Measurements from ENCODE around the gene ZNF346. TPM values are rescaled to one million over a fixed set of nuclear protein-coding genes. Genes with fewer than 3 reads are reported as not detected.
"Not testable (repeated sequence)": the region's sequence is repeated elsewhere in the genome, so short reads cannot be mapped to it uniquely, and the experiment has no call there.

The ZNF346 gene
- total RNA-seq, result 10 to 100 TPM; 13.9 to 29.0 (median 15.8) TPM

DNA sequence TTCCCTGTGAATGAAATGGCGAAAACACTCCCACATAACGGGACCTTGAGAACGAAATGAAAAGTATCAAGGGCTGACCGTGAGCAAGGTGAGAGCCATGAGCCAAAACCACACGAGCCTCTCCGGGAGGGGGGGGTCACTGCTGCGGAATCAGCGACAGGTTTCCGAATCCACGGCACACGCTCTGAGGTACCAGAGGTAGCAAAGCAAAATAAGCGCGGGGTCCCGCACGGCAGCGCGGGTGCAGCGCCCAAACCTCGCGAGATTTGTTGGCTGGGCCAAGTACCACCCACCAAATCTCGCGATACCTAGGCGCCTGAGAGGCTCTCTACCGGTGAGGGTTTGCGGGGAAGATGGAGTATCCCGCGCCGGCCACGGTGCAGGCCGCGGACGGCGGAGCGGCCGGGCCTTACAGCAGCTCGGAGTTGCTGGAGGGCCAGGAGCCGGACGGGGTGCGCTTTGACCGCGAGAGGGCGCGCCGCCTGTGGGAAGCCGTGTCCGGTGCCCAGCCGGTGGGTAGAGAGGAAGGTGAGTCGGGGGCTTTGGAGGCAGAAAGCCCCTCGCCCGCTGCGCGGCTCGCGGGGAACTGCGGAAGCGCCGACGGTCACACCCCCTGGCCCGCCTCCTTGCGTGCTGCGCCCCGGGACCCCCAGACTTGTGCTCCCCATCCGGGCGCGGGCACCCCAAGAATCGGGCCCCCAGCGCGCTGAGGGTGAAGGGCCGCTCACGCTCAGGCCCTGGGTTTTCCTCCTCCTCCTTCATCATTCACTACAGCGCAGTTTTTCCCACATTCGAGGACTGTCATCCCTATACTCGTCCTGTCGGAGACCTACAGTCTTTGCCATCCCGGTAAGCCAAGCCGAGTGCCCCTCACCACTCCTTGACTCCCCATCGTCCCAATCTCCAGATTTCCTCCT, at the start of gene ZNF346:
Gene ZNF346 (plus strand): TSS at position 311 of the 917 bp plus-strand sequence. CDS start 43 bp downstream, at position 354.
- H3K27me3 ChIP-seq, result no peaks in the 10 kb centered on the region
- peaks cover 3% of the 10 kb centered on the region for H3K36me3 ChIP-seq
- peak within 1 kb of the TSS; percentile 98 for H3K4me3 ChIP-seq
- TF ChIP-seq, protein P1, sequence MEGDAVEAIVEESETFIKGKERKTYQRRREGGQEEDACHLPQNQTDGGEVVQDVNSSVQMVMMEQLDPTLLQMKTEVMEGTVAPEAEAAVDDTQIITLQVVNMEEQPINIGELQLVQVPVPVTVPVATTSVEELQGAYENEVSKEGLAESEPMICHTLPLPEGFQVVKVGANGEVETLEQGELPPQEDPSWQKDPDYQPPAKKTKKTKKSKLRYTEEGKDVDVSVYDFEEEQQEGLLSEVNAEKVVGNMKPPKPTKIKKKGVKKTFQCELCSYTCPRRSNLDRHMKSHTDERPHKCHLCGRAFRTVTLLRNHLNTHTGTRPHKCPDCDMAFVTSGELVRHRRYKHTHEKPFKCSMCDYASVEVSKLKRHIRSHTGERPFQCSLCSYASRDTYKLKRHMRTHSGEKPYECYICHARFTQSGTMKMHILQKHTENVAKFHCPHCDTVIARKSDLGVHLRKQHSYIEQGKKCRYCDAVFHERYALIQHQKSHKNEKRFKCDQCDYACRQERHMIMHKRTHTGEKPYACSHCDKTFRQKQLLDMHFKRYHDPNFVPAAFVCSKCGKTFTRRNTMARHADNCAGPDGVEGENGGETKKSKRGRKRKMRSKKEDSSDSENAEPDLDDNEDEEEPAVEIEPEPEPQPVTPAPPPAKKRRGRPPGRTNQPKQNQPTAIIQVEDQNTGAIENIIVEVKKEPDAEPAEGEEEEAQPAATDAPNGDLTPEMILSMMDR (IDR thresholded peaks at IDR 0.05), result peak in 1 of 2 donors; percentile 45
- TF ChIP-seq POLR2AphosphoS5 (IDR thresholded peaks at IDR 0.05), result peak in 1 of 3 donors; percentile 65
- no peak for TF ChIP-seq POLR2A (IDR thresholded peaks at IDR 0.05)
- DNase-seq (ENCODE audit: low spot score in 2 of 2), result peak; percentile 93 to 96
- peak within 1 kb of the TSS; percentile 84 for H3K27ac ChIP-seq
- H3K9me3 ChIP-seq, result no peaks in the 10 kb centered on the region
- H3K4me1 ChIP-seq, result peaks cover 27% of the 10 kb centered on the region
- under 1% methylated on average over 55 of the region's 77 CpGs for WGBS

DNA sequence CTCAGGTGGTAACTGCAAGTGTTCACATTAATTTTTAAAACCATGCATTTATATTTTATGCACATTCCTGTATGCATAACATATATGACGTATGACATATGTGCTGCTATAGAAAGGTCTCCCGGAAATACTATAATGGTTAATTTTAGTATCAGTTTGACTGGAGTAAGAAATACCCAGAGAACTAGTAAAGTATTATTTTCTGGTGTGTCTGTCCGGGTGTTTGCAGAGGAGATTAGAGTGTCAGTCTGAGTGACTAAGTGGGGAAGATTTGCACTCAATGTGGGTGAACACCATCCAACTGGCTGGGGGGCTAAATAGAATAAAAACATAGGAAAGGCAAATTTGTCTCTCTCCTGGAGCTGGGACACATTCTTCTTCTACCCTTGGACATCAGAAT, 42.8 kb upstream of the ZNF346 start:
- Histone ChIP-seq H3K36me3 (peaks cover 31% of the 10 kb centered on the region), H3K27ac (no peak overlapping the region), H3K4me3 (no peak overlapping the region), H3K9me3 (no peaks in the 10 kb centered on the region), H3K4me1 (no peaks in the 10 kb centered on the region), H3K27me3 (no peaks in the 10 kb centered on the region)
- DNase-seq (ENCODE audit: low spot score in 2 of 2), result no peak
- TF ChIP-seq, protein P1 (IDR thresholded peaks at IDR 0.05), result no peak
- TF ChIP-seq POLR2A (IDR thresholded peaks at IDR 0.05) (no peak), EP300 (IDR thresholded peaks at IDR 0.05) (no peak), POLR2AphosphoS5 (IDR thresholded peaks at IDR 0.05) (no peak)
- 94% methylated on average over 3 of the region's 3 CpGs for WGBS

- TF ChIP-seq, protein P1 (IDR thresholded peaks at IDR 0.05), result no peak
- TF ChIP-seq POLR2AphosphoS5 (IDR thresholded peaks at IDR 0.05) (no peak), POLR2A (IDR thresholded peaks at IDR 0.05) (no peak), EP300 (IDR thresholded peaks at IDR 0.05) (no peak)
- WGBS, result 84% methylated on average over 7 of the region's 7 CpGs
- no peak for DNase-seq (ENCODE audit: low spot score in 2 of 2)
Measured at GRCh38 chr5:176980818-176981217, 41.7 kb upstream of the ZNF346 start.

DNA sequence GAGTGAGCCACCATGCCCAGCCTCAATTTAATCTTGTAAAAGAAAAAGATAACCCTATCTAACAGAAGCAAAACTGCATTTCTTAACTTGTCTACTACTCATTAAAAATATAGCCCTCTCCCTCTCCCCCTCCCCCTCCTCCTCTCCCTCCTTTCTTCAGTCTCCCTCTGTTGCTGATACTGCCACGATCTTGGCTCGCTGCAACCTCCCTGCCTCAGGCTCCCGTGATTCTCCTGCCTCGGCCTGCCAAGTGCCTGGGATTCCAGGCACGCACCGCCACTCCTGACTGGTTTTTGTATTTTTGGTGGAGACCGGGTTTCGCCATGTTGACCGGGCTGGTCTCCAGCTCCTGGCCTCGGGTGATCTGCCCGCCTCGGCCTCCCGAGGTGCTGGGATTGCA, 39.4 kb upstream of the ZNF346 start:
- not testable (repeated sequence) for H3K4me1 ChIP-seq; H3K9me3 ChIP-seq; DNase-seq (ENCODE audit: low spot score in 2 of 2); H3K4me3 ChIP-seq; H3K27me3 ChIP-seq; H3K27ac ChIP-seq
- H3K36me3 ChIP-seq, result peaks cover 24% of the 10 kb centered on the region
- WGBS, result 37% methylated on average over 9 of the region's 13 CpGs

More at GRCh38 chr5:176980818-176981217, 41.7 kb upstream of the ZNF346 start:
- Histone ChIP-seq H3K27me3 (no peaks in the 10 kb centered on the region), H3K4me3 (no peak overlapping the region), H3K36me3 (peaks cover 30% of the 10 kb centered on the region), H3K9me3 (no peaks in the 10 kb centered on the region), H3K4me1 (peaks cover 4% of the 10 kb centered on the region), H3K27ac (no peak overlapping the region)

GRCh38 chr5:176983593-176983992, 38.9 kb upstream of the ZNF346 start:
- H3K4me1 ChIP-seq; H3K9me3 ChIP-seq; H3K4me3 ChIP-seq; H3K27ac ChIP-seq; DNase-seq (ENCODE audit: low spot score in 2 of 2); H3K27me3 ChIP-seq: not testable (repeated sequence)
- peaks cover 24% of the 10 kb centered on the region for H3K36me3 ChIP-seq
- WGBS, result 99% methylated on average over 15 of the region's 21 CpGs

DNA sequence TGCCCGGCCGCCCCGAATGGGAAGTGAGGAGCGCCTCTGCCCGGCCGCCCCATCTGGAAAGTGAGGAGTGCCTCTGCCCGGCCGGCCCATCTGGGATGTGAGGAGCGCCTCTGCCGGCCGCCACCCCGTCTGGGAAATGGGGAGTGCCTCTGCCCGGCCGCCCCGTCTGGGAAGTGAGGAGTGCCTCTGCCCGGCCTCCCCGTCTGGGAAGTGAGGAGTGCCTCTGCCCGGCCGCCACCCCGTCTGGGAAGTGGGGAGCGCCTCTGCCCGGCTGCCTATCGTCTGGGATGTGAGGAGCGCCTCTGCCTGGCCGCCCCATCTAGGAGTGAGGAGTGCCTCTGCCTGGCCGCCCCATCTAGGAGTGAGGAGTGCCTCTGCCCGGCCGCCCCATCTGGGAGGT, 38.3 kb upstream of the ZNF346 start:
- H3K4me1 ChIP-seq; H3K27me3 ChIP-seq; H3K27ac ChIP-seq; DNase-seq (ENCODE audit: low spot score in 2 of 2); H3K4me3 ChIP-seq; H3K9me3 ChIP-seq: not testable (repeated sequence)
- WGBS, result 99% methylated on average over 7 of the region's 28 CpGs
- peaks cover 19% of the 10 kb centered on the region for H3K36me3 ChIP-seq

Measured in suprapubic skin (tissue), 4 donors.